HepG2 (cell line): ENCODE data around the gene COBL. TPM values are rescaled to one million over a fixed set of nuclear protein-coding genes. Genes with fewer than 3 reads are reported as not detected.

ENCODE experiments used
- ATAC-seq: fragments of 200-7000 bp; cut with Tn5 transposase; 3 replicates; pipeline ENCODE4 v1.9.1; 2020; ENCODE audit warnings: mild to moderate bottlenecking, moderate library complexity
- BruUV-seq: library from RNA; stranded (reverse); fragments of 400-500 nt; replicated peaks from 2 replicates; lab custom pipeline; 2021; lab: Mats Ljungman, UMichigan
- CTCF ChIA-PET: fragments of 300-600 bp; formaldehyde crosslinking; extraction: SDS; loops from one replicate; lab custom pipeline; 2021; ENCODE audit warnings: low total read pairs, inconsistent platforms, low intra/inter-chr PET ratio; lab: Yijun Ruan, JAX
- POLR2A ChIA-PET: fragments of 350-600 bp; sonication (Branson Sonifier 250); formaldehyde crosslinking; loops from one replicate; lab custom pipeline; 2020; ENCODE audit warnings: antibody characterized with exemption, inconsistent platforms; lab: Yijun Ruan, JAX
- DNase-seq: peaks from one replicate; pipeline ENCODE4 v3.0.0-alpha.2; 2015; ENCODE audit warnings: low spot score
- FAIRE-seq: peaks from 3 replicates; lab custom pipeline; 2011; peaks lifted over from hg19 to GRCh38; lab: Jason Lieb, UNC
- H2AFZ ChIP-seq: one replicate; pipeline ENCODE4 v1.6.1; 2011; ENCODE audit warnings: low read length, inconsistent platforms
- H3K27ac ChIP-seq: fragments of 300-600 bp; 3 replicates; pipeline ENCODE4 v1.8.0; 2011; ENCODE audit warnings: mixed run types, mild to moderate bottlenecking, mixed read lengths, low read length, inconsistent platforms; ENCODE audit not compliant: insufficient read depth; ENCODE audit errors: extremely low read length
- H3K27me3 ChIP-seq, 2 experiments: fragments of 200-600 bp in 1 of 2; 2 replicates in 1 of 2; 3 replicates in 1 of 2; pipeline versions ENCODE4 v1.6.0 to v1.8.0; 2011; ENCODE audit warnings: low read length in 2 of 2, mild to moderate bottlenecking in 2 of 2, moderate library complexity in 2 of 2, inconsistent platforms in 1 of 2; ENCODE audit not compliant: insufficient read depth in 2 of 2, control insufficient read depth in 1 of 2
- H3K36me3 ChIP-seq, 2 experiments: fragments of 200-600 bp in 1 of 2; replicated peaks in 1 of 2; 2 replicates in 1 of 2; 3 replicates in 1 of 2; pipeline versions ENCODE4 v1.5.1 to v1.8.0; 2011; ENCODE audit warnings: low read length in 2 of 2, inconsistent platforms in 1 of 2; ENCODE audit not compliant: insufficient read depth in 2 of 2, control insufficient read depth in 1 of 2
- H3K4me1 ChIP-seq: 2 replicates; pipeline ENCODE4 v1.5.1; 2012; ENCODE audit warnings: low read length, inconsistent platforms; ENCODE audit not compliant: insufficient read depth
- H3K4me2 ChIP-seq: 2 replicates; pipeline ENCODE4 v1.6.0; 2011; ENCODE audit warnings: low read depth, low read length, inconsistent platforms
- H3K4me3 ChIP-seq, 3 experiments: fragments of 200-600 bp in 1 of 3; sonication (generic), shearing (Covaris generic) in 1 of 3; replicated peaks in 1 of 3; 2 replicates each; pipeline ENCODE4 v1.5.1; 2011 to 2016; ENCODE audit warnings: low read length in 3 of 3, inconsistent platforms in 2 of 3, low read depth in 2 of 3, mild to moderate bottlenecking in 2 of 3, control low read depth in 1 of 3, mixed read lengths in 1 of 3; ENCODE audit not compliant: insufficient read depth in 1 of 3
- H3K79me2 ChIP-seq: one replicate; pipeline ENCODE4 v1.6.1; 2011; ENCODE audit warnings: low read length, inconsistent platforms; ENCODE audit not compliant: insufficient read depth
- H3K9ac ChIP-seq: 2 replicates; pipeline ENCODE4 v1.6.0; 2011; ENCODE audit warnings: mild to moderate bottlenecking, low read depth, low read length, inconsistent platforms; ENCODE audit not compliant: insufficient read depth
- H3K9me3 ChIP-seq: 2 replicates; pipeline ENCODE4 v1.5.1; 2012; ENCODE audit warnings: mild to moderate bottlenecking, low read length
- H4K20me1 ChIP-seq: 2 replicates; pipeline ENCODE4 v1.6.0; 2011; ENCODE audit warnings: inconsistent platforms, mild to moderate bottlenecking, low read length, moderate library complexity; ENCODE audit not compliant: insufficient read depth
- MIER2 ChIP-seq: IDR thresholded peaks from 2 replicates; pipeline ENCODE4 v1.6.1; 2016; ENCODE audit warnings: missing biosample characterization, missing genetic modification reagents
- NFATC3 ChIP-seq: sonication (generic); formaldehyde crosslinking; IDR thresholded peaks from 2 replicates; pipeline ENCODE4 v1.5.1; 2020; ENCODE audit warnings: mild to moderate bottlenecking, missing genetic modification reagents
- SMC3 ChIP-seq: IDR thresholded peaks from 2 replicates; pipeline ENCODE4 v1.6.1; 2011; ENCODE audit warnings: low read length, improper control_type of control experiment
- STAG1 ChIP-seq: sonication (generic); formaldehyde crosslinking; IDR thresholded peaks from 2 replicates; pipeline ENCODE4 v1.4.0; 2020; ENCODE audit warnings: missing genetic modification reagents
- XBP1 ChIP-seq: sonication (generic); formaldehyde crosslinking; IDR thresholded peaks from 2 replicates; pipeline ENCODE4 v1.5.0; 2020; ENCODE audit warnings: missing genetic modification reagents
- ZFP41 ChIP-seq: sonication (generic); formaldehyde crosslinking; IDR thresholded peaks from 2 replicates; pipeline ENCODE4 v1.4.0; 2020; ENCODE audit warnings: mild to moderate bottlenecking, missing genetic modification reagents, borderline replicate concordance
- ZNF337 ChIP-seq: sonication (generic); formaldehyde crosslinking; IDR thresholded peaks from 2 replicates; pipeline ENCODE4 v1.5.1; 2020; ENCODE audit warnings: missing genetic modification reagents, low read depth, mild to moderate bottlenecking, borderline replicate concordance
- ZNF484 ChIP-seq: sonication (generic); formaldehyde crosslinking; IDR thresholded peaks from 2 replicates; pipeline ENCODE4 v1.5.1; 2020; ENCODE audit warnings: mild to moderate bottlenecking, low read depth, missing genetic modification reagents, borderline replicate concordance
- ZNF83 ChIP-seq: sonication (generic); formaldehyde crosslinking; IDR thresholded peaks from 2 replicates; pipeline ENCODE4 v1.4.0; 2020; ENCODE audit warnings: missing genetic modification reagents, mild to moderate bottlenecking, borderline replicate concordance
- WGBS: methylation state at CpG from one replicate; pipeline ENCODE4 v1.1.6; 2017; ENCODE audit warnings: low lambda C conversion rate; 5-methylcytosine and 5-hydroxymethylcytosine counted together
- in situ Hi-C: cut with HindIII; loops from 2 replicates; pipeline ENCODE4 v1.10.0; 2017; ENCODE audit warnings: low pct_unique_long_range_greater_than_20kb; ENCODE audit not compliant: extremely low pct_ligation_motif_present
- intact Hi-C: fragments of 100-400 bp; cut with micrococcal nuclease; formaldehyde crosslinking; loops from one replicate; pipeline ENCODE4 v1.10.0; 2022; ENCODE audit not compliant: unreplicated experiment
- polyA plus RNA-seq, 8 experiments: library from polyadenylated mRNA; depleted of rRNA in 3 of 8; stranded (reverse) in 7 of 8; unstranded in 1 of 8; fragments of >200 nt; fragmentation: Illumina TruSeq in 4 of 8; extraction: Trizol in 4 of 8; gene quantifications; 2 replicates each; pipeline versions ENCODE4 v1.2.1 to v1.2.3, GENCODE V29; 2011 to 2016; ENCODE audit warnings: low read depth in 4 of 8, missing spikeins in 1 of 8, mixed read lengths in 1 of 8; ENCODE audit not compliant: insufficient read depth in 1 of 8
- total RNA-seq, 5 experiments: library from RNA; depleted of rRNA; stranded (reverse); fragments of >200 nt; fragmentation: Illumina TruSeq; extraction: Trizol; gene quantifications; 2 replicates each; pipeline ENCODE4 v1.2.3, GENCODE V29; 2016; ENCODE audit warnings: low read depth in 1 of 5
- TF ChIP-seq, protein P1 (sequence below): sonication (generic); formaldehyde crosslinking; IDR thresholded peaks from 2 replicates; pipeline ENCODE4 v1.5.0; 2020; ENCODE audit warnings: mild to moderate bottlenecking, missing genetic modification reagents, moderate library complexity

The COBL gene
- total and polyA plus RNA-seq, 2 of the 13 experiments (the other 11 are each of a cell fraction or from before 2014, with no cell fraction given): 3.8 to 4.9 TPM

GRCh38 chr7:51253157-51253556 is 63.5 kb downstream of the COBL start:
- Histone ChIP-seq H3K27me3 (no peaks in the 10 kb centered on the region), H3K36me3 (no peaks in the 10 kb centered on the region), H4K20me1 (no peaks in the 10 kb centered on the region), H3K4me2 (no peak overlapping the region), H3K9ac (no peak overlapping the region), H3K79me2 (peaks cover 6% of the 10 kb centered on the region), H2AFZ (no peak overlapping the region), H3K27ac (no peak overlapping the region), H3K4me3 (no peak overlapping the region), H3K9me3 (no peaks in the 10 kb centered on the region), H3K4me1 (peaks cover 31% of the 10 kb centered on the region)
- ChIA-PET POLR2A (no interaction called here), CTCF (interaction anchor here (1.1 kb wide), 1 partner anchor 114 kb away, joined by 3 read pairs; no protein-coding TSS in a partner anchor)
- intact Hi-C loops: loop anchor here (1.0 kb wide), 1 partner anchor 116 kb away; no protein-coding TSS in a partner anchor
- TF ChIP-seq XBP1 (no peak), ZNF337 (CRISPR knock-in tag) (no peak), STAG1 (CRISPR knock-in tag) (peak; percentile 65), SMC3 (peak; percentile 15; the same call in 1 of the 2 replicates), ZNF484 (CRISPR knock-in tag) (no peak), ZFP41 (CRISPR knock-in tag) (no peak), MIER2 (CRISPR knock-in tag) (no peak), ZNF83 (CRISPR knock-in tag) (no peak), NFATC3 (CRISPR knock-in tag) (no peak)
- TF ChIP-seq, protein P1, sequence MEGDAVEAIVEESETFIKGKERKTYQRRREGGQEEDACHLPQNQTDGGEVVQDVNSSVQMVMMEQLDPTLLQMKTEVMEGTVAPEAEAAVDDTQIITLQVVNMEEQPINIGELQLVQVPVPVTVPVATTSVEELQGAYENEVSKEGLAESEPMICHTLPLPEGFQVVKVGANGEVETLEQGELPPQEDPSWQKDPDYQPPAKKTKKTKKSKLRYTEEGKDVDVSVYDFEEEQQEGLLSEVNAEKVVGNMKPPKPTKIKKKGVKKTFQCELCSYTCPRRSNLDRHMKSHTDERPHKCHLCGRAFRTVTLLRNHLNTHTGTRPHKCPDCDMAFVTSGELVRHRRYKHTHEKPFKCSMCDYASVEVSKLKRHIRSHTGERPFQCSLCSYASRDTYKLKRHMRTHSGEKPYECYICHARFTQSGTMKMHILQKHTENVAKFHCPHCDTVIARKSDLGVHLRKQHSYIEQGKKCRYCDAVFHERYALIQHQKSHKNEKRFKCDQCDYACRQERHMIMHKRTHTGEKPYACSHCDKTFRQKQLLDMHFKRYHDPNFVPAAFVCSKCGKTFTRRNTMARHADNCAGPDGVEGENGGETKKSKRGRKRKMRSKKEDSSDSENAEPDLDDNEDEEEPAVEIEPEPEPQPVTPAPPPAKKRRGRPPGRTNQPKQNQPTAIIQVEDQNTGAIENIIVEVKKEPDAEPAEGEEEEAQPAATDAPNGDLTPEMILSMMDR: peak; percentile 35; the same call in 1 of the 2 replicates
- no peak for DNase-seq
- no peak for FAIRE-seq
- no TSS peak for BruUV-seq
- in situ Hi-C loops: loop anchor here (10.0 kb wide), 1 partner anchor 112 kb away; no protein-coding TSS in a partner anchor
- WGBS: 83% methylated on average over 3 of the region's 3 CpGs
- peak; percentile 29; the same call in 1 of the 3 replicates for ATAC-seq
